NB4 (cell line): ENCODE measurements around the gene ATXN7.

Experiments used
- MYC ChIP-seq: IDR thresholded peaks from 2 replicates; pipeline ENCODE4 v1.6.1; 2011; ENCODE audit warnings: low read depth, low read length
- POLR2A ChIP-seq: IDR thresholded peaks from 2 replicates; pipeline ENCODE4 v1.6.1; 2011; ENCODE audit warnings: mild to moderate bottlenecking; ENCODE audit not compliant: insufficient read length; ENCODE audit errors: extremely low read depth

DNA sequence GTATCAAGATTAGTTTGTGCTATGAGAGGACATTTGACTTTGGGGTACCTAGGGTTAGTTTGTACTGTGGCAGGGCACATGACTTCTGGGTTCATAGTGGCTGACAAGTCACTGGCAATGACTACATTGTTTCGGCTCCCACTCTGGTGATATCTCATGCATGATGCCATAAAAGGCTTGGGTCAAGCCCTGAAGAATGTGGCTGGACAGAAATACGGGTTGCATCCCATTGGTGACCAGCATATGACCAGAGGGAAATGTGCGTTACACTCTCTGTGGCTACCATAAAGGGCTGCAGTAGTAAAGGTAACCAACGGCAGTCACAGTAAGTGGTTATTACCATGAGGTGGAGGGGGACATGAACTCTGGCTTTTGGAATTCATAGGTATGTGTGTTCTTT is 18.5 kb upstream of the ATXN7 start:
- TF ChIP-seq MYC (no peak), POLR2A (no peak)
